Stromal cell of bone marrow (primary cell): Measurements from ENCODE around the gene IL13RA2.
A peak's percentile ranks its signal among the peaks of the same experiment; 100 is the strongest.

Source experiments
- DNase-seq: peaks from one replicate; pipeline ENCODE4 v3.0.0-alpha.2; 2012; ENCODE audit warnings: low read depth

Gene IL13RA2

GRCh38 chrX:114997779-114998178 lies 19.6 kb downstream of the IL13RA2 start:
- DNase-seq = no peak

DNA sequence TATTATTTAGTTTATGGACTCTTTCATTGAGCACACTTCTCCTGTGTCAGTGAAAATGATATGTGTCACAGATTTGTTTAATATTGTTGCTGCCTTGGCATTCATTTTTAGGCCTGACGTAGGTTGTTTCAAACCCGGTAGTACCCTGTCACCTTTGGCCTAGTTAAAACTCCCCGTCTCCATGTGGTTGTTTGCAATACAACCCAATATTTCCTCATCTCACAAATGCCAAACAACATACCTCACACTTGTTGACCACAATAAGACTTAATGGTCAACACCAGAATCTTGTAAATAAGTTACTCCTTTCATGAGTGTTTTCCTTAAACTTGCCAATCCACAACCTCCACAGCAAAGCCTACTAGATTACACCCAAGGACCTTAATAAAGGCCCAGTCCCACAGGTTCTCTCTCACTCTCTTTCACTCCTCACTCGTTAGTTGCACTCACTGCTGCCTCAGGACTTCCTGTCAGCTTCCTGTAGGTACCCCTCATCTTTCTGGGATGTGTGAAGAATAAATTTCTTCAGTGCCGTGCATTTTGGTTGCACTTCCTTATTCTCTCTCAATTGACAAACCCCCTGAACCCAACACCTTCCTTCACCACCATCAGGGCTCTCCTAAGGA lies 31.3 kb downstream of the IL13RA2 start:
- DNase-seq = no peak

DNA sequence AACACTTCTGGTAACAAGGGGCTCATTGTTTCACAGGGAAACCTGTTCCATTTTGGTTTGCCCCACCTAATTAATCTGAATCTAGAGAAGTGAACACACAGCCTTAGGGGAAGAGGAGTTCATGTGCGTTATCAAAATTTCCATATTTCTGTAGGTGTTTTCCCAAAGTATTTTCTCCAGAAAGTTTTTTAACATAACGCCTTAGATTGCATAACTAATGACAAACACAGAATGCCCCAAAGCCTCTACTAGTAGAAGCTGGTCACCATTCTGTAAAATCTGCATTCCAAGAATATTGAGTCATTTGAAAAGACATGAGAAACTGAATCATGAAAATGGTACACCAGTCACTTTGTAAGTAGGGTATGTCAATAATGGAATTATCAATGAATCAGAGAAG lies 41.1 kb downstream of the IL13RA2 start:
- peak; percentile 56 for DNase-seq

GRCh38 chrX:114973013-114973412 lies 44.4 kb downstream of the IL13RA2 start:
- DNase-seq = no peak

- DNase-seq = peak; percentile 36
Measured at GRCh38 chrX:114970806-114971205, 46.6 kb downstream of the IL13RA2 start.

DNA sequence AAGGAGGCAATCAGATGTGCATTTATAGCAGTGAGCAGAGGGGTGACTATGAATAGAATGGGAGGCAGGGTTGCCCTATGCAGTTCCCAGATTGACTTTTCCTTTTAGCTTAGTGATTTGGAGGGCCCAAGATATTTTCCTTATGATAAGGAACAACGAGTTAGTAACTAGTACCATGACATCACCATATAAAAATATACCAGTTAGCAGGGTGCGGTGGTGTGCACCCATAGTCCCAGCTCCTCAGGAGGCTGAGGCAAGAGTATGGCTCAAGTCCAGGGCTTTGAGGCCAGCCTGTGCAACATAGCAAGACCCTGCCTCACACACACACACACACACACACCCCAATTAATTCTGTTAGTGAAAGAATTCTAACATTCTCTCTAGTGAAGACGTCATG lies 53.0 kb downstream of the IL13RA2 start:
- no peak for DNase-seq

- DNase-seq = no peak
Measured at GRCh38 chrX:114962209-114962608, 55.2 kb downstream of the IL13RA2 start.

GRCh38 chrX:114959729-114960128 lies 57.7 kb downstream of the IL13RA2 start:
- DNase-seq = no peak
